Stimulated activated CD8-positive, alpha-beta memory T cell treated with anti-CD3 and anti-CD28 coated beads, Interleukin-4, amount 100 ng/mL, for 4 hours (primary cell): ENCODE results near the gene AKAP8L.
"Not testable (repeated sequence)": the region's sequence is repeated elsewhere in the genome, so short reads cannot be mapped to it uniquely, and the experiment has no call there.

Experiments
- DNase-seq, 2 donors: peaks; one replicate each; pipeline ENCODE4 v3.0.0-alpha.2; 2020; ENCODE audit warnings: low read depth in 2 of 2, low spot score in 1 of 2

The AKAP8L gene

DNA sequence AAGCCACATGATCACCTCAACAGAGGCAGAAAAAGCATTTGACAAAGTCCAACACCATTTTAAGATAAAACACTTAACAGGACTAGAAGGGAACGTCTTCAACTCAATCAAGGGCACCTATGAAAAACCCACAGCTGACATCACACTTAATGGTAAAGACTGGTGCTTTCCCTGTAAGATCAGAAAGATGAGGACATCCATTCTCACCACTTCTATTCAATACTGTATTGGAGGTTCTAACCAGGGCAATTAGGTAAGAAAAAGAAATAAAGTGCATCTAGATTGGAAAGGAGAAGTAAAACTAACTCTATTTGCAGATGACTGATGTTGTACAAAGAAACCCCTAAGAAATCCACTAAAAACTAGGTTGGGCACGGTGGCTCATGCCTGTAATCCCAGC is 28.0 kb downstream of the AKAP8L start:
- DNase-seq: no peak

DNA sequence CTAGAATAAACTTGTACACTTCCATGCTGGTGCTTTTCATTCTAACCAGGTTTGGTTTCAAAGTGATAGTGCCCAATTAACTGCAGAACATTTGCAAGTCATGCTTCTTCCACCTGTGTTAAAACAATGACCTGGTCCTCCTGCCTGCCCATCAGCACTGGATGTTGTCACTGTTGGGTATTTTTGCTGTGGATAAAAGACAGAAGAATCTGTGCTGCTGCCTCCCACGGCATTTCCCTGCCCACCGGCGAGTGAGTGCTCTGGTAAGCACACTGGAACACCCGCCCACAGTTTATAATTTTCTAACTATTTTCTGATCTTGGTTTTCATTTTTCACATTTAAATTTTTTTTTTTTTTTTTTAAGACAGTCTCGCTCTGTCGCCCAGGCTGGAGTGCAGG is 36.9 kb downstream of the AKAP8L start:
- no peak for DNase-seq

DNA sequence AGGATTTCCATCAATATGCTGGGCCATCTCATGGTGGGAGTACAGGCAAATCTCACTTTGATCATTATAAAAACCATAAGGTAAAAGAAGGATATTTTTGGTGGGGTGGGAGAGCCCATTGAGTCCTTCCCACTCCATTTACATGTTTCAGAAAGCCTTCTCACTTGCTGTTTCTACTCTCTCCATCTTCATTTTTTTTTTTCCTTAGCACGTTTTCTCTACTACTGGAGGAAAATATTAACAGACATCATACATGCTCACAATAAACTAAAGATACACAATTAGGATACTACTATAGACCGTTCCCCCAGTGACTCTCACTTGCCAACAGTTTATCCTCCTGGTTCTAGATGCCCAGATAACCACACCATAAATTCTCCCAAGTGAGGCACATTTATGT is 37.4 kb downstream of the AKAP8L start:
- no peak for DNase-seq

DNA sequence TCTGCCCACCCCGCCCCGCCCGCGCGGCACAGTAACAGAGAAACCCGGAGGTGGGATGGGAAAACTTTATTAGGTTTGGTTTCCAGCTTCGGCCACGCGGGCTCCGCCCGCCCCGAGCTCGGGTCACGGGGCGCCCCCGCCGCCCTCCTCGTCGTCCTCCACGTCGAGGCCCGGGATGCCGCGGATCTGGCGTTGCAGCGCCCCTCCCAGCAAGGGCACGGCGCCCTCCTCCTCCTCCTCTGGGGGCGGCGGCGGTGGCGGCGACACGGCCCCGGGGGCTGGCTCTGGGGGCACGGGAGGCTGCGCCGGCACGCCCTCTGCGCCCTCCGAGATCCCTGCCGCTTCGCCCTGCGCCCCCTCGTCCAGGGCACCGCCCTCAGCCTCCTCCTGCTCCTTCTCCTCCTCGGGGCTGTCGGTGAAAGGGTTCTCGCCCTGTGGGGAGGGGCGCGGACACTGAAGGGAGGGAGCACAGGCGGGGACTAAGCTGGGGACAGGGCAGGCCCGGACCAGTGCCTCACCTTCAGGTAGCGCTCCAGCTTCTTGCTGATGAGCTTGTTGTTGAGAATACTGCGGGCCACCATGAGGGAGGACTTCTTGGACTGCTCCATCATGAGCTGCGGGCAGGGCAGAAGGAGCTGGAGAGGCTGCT is 38.7 kb downstream of the AKAP8L start:
- no peak for DNase-seq

DNA sequence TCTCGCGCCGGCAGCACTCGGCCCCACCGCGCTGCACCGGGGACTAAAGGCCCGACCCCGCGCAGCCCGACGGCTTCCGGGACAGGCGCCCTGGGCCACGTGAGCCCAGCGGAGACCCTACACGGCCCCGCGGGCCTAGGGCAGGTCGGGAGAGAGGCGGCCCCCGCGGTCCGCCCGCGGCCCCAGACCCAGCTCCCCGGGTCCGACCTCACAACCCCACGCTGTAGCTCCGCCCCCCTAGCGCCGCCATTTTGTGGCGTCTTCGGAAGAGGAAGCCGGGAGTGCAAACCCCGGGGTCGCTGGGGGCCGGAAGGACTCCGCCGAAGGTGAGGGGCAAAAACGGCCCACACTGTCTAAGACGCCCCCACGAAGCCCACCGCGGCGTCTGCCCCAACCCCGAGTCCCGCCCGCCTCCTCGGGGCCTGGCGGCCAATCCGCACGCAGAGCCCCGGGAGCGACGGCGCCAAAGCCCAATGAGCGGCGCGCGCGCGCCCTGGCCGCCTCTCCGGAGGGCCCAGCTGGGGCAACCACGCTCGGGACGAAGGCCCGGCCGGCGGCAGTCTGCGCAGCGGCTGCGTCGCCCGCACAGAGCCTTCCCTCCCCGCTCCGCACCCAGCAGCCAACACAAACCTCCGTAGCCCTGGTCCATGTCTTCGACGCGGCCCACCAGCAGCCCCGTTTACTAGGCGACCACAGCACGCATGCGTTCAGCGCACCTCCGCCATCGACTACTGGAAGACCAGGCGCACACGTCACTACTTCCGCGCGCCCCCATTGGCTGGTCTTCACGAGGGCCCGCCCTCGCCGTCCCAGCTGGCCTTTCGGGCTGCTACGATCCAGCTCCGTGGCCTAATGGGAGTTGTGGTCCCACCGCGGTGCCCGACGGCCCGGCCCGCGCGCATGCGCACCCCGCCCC is 39.4 kb downstream of the AKAP8L start, which contains the start of gene AKAP8:
Gene AKAP8 (minus strand): TSS at position 705 of the 916 bp plus-strand sequence. CDS start 56 bp downstream, at position 649.
- DNase-seq: peak; percentile 91 to 99

DNA sequence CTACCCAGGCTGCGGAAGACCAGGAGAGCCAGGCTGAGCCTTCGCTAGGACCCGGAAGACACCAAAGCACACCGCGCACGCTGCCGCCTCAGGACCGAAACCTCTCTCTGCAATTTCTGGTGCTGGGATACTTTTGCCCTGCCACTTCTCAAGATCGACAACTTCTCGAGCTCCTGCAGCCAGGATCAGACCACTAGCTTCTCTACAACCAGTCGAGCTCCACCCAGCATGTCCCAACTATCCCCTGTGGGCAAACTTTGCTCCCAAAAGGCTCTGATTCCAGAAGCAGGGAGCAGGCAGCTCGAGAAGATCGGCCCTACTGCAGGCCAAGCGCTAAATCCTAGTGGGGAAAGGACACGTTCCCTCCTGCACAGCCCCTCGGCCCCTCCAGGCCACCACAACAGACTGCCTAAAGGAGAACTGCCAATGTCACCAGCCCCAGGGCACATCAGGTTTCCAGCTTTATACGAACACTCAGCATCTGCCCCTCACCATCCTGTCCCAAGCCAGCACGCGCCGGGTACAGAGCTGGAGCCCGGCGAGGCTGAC is 40.2 kb downstream of the AKAP8L start:
- peak in 1 of 2 donors; percentile 10 for DNase-seq

DNA sequence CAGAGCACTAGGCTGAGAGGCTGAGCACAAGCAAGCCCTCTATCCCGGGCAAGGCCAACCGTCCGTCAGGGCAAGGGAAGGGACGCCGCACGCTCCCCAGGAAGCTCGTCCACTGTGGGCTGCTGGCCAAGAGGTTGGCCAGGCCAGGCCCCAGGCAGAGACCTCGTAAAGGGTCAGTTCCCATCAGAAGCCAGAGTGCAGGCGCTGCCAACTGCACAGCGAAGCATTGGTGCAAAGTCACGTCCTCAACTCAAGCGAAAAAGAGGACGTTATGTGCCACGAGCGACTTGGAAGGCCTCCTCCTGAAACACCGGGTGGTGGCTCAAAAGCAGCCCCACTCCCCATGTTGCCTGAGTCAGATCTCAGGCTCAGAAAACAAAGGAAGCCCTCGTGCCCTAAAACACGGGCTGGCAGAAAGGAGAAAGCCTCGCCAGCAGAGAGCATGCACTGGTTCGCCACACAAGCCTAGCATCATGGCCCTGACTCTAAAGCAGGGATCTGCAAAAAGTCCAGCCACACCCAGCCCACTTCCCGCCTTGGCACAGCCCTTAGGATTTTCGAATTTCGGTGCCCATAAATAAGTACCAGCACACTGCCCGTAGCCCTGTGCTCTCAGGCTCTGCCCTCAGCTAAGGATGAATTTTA is 43.9 kb downstream of the AKAP8L start:
- DNase-seq: no peak

DNA sequence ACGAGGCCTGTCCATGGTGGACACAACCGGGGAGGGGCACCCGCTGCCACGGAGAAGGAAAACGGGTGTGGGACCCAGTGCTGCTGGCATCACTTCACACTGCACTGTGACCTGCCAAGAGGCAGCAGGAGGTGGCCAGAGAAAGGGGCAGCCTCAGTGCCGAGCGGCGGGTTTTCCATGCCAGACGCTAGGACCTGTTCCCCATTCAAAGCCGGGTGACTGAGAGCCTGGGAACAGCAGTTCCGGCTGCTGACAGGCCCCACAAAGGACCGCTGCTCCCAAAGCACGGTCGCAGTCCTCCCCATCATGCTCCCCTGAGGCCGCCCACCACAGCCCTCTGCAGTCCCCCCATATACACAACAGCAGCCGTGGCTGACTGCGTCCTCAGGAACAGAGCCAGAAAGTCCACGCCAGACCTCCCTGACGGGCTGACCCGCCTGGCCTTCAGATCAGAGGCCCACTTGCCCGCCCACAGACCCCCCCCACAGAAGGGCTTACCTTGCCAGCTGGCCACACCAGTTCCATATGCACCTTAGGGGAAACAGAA is 44.6 kb downstream of the AKAP8L start:
- DNase-seq: no peak

DNA sequence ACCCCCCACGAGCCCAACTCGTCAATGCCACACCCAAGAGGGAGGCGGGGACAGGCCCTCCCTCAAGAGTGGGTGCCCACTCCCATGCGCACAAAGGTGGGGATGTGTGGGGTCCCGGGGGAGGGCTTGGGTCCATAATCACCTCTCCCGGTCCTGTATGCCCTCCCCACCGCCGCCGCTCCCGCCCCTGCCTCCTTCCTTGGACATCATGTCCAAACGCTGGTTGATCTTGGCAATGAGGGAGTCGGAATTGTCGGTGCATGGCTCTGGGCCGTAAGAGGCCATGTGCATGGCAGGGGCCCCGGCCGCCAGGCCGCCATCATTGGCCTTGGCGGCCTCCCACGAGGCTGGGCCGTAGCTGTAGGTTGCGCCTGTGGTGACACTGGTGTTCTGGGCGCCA is 45.1 kb downstream of the AKAP8L start:
- no peak for DNase-seq

DNA sequence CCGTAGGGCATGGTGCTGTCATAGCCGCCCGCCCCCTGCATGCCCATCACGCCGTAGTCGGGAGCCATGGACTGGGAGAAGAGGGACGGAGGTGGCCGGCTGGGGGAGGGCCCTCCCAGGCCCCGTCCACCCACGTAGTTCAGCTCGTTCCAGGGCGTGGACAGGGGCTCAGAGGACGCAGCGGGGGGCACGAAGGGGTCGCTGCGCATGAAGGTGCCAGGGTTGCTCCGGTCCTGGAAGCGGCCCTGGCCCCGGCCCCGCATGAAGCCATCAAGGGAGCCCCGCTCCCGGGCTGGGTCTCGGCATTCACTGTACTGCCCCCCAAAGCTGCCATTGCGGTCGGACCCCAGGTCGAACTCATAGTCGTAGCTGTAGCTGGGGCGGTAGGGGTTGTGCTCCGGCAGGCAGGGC is 45.9 kb downstream of the AKAP8L start:
- DNase-seq: no peak

DNA sequence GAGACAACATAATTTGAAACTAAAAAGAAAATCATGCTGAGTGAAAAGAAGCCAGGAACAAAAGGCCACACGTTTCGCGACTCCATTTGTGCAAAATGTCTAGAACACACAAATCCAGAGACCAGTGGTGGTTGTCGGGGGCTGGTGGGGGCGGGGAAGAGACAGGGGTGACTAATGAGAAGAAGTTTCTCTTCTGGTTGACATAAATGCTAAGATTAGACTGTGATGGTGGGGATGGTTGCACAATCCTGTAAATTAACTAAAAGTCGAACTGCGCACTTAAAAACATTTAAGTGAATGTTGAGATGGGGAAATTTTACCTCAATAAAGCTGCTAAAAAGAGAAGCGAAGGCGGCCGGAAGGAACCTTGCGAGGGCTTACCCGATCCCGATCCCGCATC is 46.3 kb downstream of the AKAP8L start:
- DNase-seq: no peak

DNA sequence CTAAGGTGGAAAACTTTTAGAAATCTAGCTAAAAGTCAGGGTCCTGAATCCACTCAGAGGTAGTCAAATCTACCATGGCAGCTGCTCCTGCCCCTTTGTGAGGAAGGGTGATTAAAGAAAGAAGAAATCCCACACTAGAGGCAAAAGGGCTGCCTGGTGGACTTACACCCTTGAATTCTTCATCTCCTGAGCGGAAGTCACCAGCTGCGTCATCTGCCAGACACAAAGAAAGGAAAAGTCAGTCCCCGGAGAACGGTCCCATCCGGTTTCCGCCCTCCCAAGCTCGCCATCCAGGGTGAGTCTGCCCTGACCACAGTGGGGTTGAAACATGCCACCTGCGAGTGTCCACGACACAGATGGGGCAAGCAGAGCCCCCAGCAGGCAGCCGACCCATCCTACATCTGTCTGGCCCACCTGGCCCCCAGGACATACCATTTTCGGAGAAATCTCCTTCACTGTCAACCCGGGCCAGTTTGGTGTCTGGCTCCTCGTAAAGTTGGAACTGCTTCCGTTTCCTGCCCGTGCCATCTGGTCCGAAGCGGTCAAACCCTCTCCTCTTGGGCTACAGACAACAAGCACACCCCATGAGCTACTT is 46.9 kb downstream of the AKAP8L start:
- no peak for DNase-seq

DNA sequence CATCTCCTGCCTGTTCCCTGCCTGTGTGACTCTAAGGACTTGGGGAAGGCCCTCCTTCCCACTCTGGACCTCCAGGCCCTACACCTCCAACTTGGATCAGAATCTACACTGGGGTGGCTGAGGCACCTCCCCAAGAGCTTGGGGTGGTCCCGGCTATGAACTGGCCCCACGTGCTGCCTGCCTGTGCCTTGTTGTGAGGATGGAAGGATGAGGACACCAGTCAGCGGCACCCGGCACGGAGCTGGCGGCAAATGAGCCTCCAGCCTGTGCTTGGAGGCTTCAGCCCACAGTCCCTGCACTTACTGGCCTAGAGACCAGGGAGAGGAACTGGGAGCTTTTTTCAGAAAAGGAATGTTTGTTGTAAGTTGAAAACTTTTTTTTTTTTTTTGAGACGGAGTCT is 47.7 kb downstream of the AKAP8L start:
- no peak for DNase-seq

DNA sequence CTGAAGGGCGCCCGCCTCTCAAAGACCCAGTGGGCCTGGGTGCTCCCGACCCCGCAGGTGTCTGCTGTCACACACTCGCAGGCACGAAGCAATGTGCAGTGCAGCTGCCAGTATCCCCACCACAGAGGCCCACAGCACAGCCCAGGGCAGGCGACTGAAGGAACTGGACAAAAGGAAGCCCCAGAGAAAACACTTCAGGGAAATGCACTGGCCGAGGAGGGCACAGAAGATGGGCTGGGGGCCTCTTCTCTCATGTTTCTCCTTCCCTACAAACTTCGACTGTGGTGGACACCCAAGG is 49.2 kb downstream of the AKAP8L start:
- no peak for DNase-seq

DNA sequence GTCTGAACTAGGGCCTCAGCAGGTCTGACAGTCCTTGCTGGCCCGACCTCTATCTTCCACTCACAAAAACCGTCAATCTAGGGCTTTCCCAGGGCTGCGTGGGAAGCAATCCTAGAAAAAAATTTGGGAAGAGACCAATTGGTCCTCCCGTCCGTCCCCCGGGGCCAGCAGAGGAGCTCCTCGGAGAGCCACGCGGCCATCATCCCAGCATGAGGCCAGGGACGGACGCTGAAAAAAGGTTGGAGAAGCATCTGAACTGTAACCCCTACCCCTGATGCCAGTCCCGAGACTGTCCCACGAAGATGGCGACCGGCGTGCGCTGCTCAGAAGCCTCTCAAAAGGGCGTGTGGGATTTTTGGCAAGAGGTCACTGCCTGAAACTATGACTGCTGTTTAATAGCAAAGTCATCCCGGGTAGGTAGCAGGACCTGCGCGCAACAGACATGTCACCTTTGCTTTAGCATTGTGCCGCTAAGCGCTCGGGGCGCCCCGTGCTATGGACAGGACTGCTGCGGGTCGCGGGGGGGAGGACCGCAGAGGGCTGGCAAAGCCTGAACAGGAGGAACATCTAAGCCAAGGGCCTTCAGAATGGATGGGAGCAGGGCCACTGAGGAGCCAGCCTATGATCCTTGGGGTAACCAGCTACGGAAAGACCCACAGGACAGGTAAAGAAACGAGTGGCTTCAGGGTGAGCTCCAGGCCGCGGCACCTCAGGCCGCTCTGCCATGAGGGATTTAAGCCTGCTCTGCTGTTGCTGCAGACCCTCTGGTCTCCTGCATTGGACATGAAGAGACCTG is 49.8 kb downstream of the AKAP8L start:
- DNase-seq: no peak

DNA sequence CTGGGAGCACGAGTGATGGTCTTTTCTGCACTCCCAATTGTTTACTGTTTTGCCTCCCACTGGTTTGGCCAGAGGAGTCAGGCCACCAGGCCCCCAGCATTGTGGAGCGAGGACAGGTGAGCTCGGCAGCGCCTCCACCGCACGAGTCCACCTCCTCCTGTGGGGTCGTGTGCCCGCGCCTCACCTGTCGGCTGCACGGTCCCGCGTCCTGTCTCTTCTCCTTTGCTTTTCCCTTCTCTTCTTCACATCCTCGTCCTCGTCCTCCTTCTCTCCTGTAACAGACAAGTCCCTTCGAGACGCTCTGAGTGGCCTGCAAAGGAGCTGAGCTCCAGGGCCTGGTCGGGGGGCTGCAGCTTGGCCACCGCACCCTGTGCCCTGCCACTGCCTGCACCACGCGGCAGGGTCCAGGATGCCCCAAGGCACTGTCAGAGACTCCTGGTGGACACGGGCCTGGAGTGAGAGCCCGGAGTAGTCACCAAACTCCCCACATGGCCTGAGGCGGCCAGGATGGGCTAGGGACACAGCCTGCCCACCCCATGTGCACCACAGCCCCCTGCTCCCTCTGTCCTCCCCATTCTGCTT is 50.6 kb downstream of the AKAP8L start:
- no peak for DNase-seq

DNA sequence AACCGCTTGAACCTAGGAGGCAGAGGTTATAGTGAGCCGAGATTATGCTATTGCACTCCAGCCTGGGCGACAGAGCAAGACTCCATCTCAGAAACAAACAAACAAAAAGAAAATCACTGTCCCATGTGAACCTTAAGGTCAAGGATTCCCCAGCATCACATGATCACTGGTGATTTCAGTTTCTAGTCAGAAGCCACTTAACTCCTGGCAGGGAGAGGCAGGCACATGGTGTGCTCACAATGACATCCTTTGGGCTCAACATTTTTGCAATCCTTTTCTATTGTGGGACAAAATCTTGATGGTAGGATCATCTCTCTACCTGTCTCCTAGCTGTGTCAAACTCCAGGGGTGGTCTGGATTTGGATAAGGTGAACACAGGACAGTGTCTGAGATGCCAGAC is 51.3 kb downstream of the AKAP8L start:
- DNase-seq: no peak

DNA sequence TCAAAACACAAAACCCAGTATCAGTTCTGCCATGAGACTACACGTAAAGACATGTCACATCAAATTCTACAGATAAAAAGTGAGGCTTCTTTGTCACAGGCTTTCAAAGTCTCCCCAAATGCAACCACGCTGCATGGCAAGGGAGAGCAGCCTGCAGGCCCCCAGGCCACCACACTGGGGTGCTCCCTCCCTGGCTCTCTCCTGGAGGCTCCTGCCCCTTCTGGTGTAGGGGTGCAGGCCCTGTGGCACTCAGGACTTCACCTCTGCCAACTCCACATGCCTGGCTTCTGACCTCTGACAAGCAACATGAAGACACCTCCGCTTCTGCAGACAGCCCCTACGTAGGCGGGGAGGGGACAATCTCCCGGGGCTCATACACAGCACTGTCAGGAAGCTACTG is 53.5 kb downstream of the AKAP8L start:
- no peak for DNase-seq

DNA sequence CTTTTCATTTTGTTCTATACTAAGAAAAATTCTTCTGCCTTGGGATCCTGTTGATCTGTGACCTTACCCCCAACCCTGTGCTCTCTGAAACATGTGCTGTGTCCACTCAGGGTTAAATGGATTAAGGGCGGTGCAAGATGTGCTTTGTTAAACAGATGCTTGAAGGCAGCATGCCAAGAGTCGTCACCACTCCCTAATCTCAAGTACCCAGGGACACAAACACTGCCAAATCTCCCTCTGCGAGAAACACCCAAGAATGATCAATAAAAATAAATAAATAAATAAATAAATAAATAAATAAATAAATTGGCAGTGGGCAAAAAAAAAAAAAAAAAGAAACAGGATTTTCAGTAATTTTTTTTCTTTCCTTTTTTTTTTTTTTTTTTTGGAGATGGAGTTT is 55.0 kb downstream of the AKAP8L start:
- not testable (repeated sequence) for DNase-seq

DNA sequence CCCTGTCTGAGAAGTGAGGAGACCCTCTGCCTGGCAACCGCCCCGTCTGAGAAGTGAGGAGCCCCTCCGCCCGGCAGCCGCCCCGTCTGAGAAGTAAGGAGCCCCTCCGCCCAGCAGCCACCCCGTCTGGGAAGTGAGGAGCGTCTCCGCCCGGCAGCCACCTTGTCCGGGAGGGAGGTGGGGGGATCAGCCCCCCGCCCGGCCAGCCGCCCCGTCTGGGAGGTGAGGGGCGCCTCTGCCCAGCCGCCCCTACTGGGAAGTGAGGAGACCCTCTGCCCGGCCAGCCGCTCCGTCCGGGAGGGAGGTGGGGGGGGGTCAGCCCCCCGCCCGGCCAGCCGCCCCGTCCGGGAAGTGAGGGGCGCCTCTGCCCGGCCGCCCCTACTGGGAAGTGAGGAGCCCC is 55.7 kb downstream of the AKAP8L start:
- DNase-seq: not testable (repeated sequence)
